HEK293T (cell line): ENCODE data around the gene AHNAK2.
"Not testable (repeated sequence)": the region's sequence is repeated elsewhere in the genome, so short reads cannot be mapped to it uniquely, and the experiment has no call there.

Experiments used
- CTCF ChIA-PET: fragments of 350-600 bp; formaldehyde crosslinking; extraction: SDS; loops from one replicate; lab custom pipeline; 2021; ENCODE audit warnings: antibody characterized with exemption, inconsistent platforms; lab: Yijun Ruan, JAX
- POLR2A ChIA-PET: fragments of 350-600 bp; formaldehyde crosslinking; extraction: SDS; loops from one replicate; lab custom pipeline; 2020; ENCODE audit warnings: antibody characterized with exemption, inconsistent platforms; lab: Yijun Ruan, JAX
- DNase-seq: peaks from one replicate; pipeline ENCODE4 v3.0.0; 2012; ENCODE audit warnings: mixed read lengths; ENCODE audit errors: extremely low spot score
- ARNT ChIP-seq: fragments of 450-650 bp; IDR thresholded peaks from 2 replicates; pipeline ENCODE4 v1.6.1; 2017; ENCODE audit warnings: mild to moderate bottlenecking
- BHLHE40 ChIP-seq: fragments of 450-650 bp; IDR thresholded peaks from 2 replicates; pipeline ENCODE4 v1.6.1; 2016; ENCODE audit warnings: mild to moderate bottlenecking, moderate library complexity, borderline replicate concordance
- CTBP1 ChIP-seq: fragments of 450-650 bp; IDR thresholded peaks from 2 replicates; pipeline ENCODE4 v1.6.1; 2016; ENCODE audit warnings: borderline replicate concordance
- ELF4 ChIP-seq: fragments of 450-650 bp; IDR thresholded peaks from 2 replicates; pipeline ENCODE4 v1.6.1; 2017; ENCODE audit warnings: antibody characterized with exemption
- FOXA1 ChIP-seq: fragments of 450-650 bp; IDR thresholded peaks from 2 replicates; pipeline ENCODE4 v1.6.1; 2016; ENCODE audit warnings: mild to moderate bottlenecking
- FOXK2 ChIP-seq: fragments of 450-650 bp; IDR thresholded peaks from 2 replicates; pipeline ENCODE4 v1.6.1; 2016; ENCODE audit warnings: mild to moderate bottlenecking
- FOXM1 ChIP-seq: fragments of 450-650 bp; IDR thresholded peaks from 2 replicates; pipeline ENCODE4 v1.6.1; 2017; ENCODE audit warnings: mild to moderate bottlenecking, borderline replicate concordance
- HDGF ChIP-seq: fragments of 450-650 bp; IDR thresholded peaks from 2 replicates; pipeline ENCODE4 v1.6.1; 2017; ENCODE audit warnings: antibody characterized with exemption, borderline replicate concordance
- L3MBTL2 ChIP-seq: fragments of 450-650 bp; conservative IDR thresholded peaks from 2 replicates; pipeline ENCODE4 v1.6.1; 2016; ENCODE audit warnings: mild to moderate bottlenecking
- LEF1 ChIP-seq: fragments of 450-650 bp; IDR thresholded peaks from 2 replicates; pipeline ENCODE4 v1.6.1; 2017; ENCODE audit warnings: mild to moderate bottlenecking, borderline replicate concordance
- NFRKB ChIP-seq: fragments of 450-650 bp; IDR thresholded peaks from 2 replicates; pipeline ENCODE4 v1.6.1; 2016; ENCODE audit warnings: mild to moderate bottlenecking, moderate library complexity
- PKNOX1 ChIP-seq: fragments of 450-650 bp; IDR thresholded peaks from 2 replicates; pipeline ENCODE4 v1.6.1; 2016
- SP1 ChIP-seq: fragments of 450-650 bp; IDR thresholded peaks from 2 replicates; pipeline ENCODE4 v1.6.1; 2017
- SUZ12 ChIP-seq: fragments of 450-650 bp; IDR thresholded peaks from 2 replicates; pipeline ENCODE4 v1.6.1; 2016; ENCODE audit warnings: mild to moderate bottlenecking
- TARDBP ChIP-seq: fragments of 450-650 bp; IDR thresholded peaks from 2 replicates; pipeline ENCODE4 v1.6.1; 2016
- ZNF384 ChIP-seq: fragments of 450-650 bp; IDR thresholded peaks from 2 replicates; pipeline ENCODE4 v1.6.1; 2016

The AHNAK2 gene

DNA sequence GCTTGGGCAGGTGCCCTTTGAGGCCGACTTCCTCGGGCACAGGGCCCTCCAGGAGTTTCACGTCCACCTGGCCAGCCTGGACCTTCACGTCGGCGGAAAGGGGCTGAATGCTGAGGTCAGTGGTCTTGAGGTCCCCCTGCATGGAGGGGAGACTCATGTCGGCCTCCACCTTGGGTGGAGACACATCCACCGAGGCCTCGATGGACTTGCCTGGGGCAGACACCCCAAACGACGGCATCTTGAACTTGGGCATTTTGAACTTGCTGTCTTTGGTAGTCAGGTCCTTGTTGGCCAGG lies 29.5 kb downstream of the AHNAK2 start:
- POLR2A ChIA-PET, result no interaction called here
- CTCF ChIA-PET, result no interaction called here
- no peak for DNase-seq
- no peak for TF ChIP-seq HDGF
- no peak for TF ChIP-seq FOXK2
- TF ChIP-seq TARDBP, result no peak
- TF ChIP-seq FOXA1, result no peak
- no peak for TF ChIP-seq ZNF384
- no peak for TF ChIP-seq L3MBTL2
- no peak for TF ChIP-seq PKNOX1
- TF ChIP-seq NFRKB, result no peak
- no peak for TF ChIP-seq CTBP1

GRCh38 chr14:104947881-104948735 lies 30.1 kb downstream of the AHNAK2 start:
- POLR2A ChIA-PET, CTCF ChIA-PET, DNase-seq: not testable (repeated sequence)

GRCh38 chr14:104947201-104947600 lies 31.0 kb downstream of the AHNAK2 start:
- CTCF ChIA-PET, DNase-seq, POLR2A ChIA-PET: not testable (repeated sequence)

DNA sequence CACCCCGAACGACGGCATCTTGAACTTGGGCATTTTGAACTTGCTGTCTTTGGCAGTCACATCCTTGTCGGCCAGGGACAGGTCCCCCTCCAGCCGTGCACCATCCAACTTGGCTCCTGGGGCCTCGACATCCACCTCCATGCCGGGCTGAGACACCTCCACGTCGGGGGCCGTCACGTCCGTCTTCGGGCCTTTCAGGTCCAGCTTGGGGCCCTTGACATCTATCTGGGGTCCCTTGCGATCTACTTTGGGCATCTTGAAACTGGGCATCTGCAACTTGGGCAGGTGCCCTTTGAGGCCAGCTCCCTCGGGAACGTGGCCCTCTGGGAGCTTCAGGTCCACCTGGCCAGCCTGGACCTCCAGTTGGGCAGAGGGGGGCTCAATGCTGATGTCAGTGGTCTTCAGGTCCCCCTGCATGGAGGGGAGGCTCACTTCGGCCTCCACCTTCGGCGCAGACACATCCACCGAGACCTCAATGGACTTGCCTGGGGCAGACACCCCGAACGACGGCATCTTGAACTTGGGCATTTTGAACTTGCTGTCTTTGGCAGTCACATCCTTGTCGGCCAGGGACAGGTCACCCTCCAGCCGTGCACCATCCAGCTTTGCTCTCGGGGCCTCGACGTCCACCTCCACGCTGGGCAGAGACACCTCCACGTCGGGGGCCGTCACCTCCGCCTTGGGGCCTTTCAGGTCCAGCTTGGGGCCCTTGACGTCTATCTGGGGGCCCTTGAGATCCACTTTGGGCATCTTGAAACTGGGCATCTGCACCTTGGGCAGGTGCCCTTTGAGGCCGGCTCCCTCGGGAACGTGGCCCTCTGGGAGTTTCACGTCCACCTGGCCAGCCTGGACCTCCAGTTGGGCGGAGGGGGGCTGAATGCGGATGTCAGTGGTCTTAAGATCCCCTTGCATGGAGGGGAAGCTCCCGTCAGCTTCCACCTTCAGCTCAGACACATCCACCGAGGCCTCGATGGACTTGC lies 31.9 kb downstream of the AHNAK2 start:
- DNase-seq, POLR2A ChIA-PET, CTCF ChIA-PET: not testable (repeated sequence)

GRCh38 chr14:104945266-104945665 lies 32.9 kb downstream of the AHNAK2 start:
- POLR2A ChIA-PET, CTCF ChIA-PET, DNase-seq: not testable (repeated sequence)

DNA sequence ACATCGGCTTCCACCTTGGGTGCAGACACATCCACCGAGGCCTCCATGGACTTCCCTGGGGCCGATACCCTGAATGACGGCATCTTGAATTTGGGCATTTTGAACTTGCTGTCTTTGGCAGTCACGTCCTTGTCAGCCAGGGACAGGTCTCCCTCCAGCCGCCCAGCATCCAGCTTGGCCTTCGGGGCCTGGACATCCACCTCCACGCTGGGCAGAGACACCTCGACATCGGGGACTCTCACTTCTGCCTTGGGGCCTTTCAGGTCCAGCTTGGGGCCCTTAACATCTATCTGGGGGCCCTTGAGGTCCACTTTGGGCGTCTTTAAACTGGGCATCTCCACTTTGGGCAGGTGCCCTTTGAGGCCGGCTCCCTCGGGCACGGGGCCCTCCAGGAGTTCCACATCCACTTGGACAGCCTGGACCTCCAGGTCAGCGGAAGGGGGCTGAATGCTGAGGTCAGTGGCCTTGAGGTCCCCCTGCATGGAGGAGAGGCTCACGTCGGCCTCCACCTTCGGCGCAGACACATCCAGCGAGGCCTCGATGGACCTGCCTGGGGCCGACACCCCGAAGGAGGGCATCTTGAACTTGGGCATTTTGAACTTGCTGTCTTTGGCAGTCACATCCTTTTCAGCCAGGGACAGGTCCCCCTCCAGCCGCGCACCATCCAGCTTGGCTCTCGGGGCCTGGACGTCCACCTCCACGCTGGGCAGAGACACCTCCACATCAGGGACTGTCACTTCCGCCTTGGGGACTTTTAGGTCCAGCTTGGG lies 33.6 kb downstream of the AHNAK2 start:
- CTCF ChIA-PET, POLR2A ChIA-PET, DNase-seq: not testable (repeated sequence)

DNA sequence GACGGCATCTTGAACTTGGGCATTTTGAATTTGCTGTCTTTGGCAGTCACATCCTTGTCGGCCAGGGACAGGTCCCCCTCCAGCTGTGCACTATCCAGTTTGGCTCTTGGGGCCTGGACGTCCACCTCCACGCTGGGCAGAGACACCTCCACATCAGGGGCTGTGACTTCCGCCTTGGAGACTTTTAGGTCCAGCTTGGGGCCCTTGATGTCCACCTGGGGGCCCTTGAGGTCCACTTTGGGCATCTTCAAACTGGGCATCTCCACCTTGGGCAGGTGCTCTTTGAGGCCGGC lies 34.2 kb downstream of the AHNAK2 start:
- CTCF ChIA-PET, DNase-seq, POLR2A ChIA-PET: not testable (repeated sequence)

- CTCF ChIA-PET, POLR2A ChIA-PET, DNase-seq: not testable (repeated sequence)
Observed at GRCh38 chr14:104943216-104944015, 34.8 kb downstream of the AHNAK2 start.

- DNase-seq, result no peak
- CTCF ChIA-PET, result no interaction called here
- POLR2A ChIA-PET, result no interaction called here
- no peak for TF ChIP-seq FOXA1
- TF ChIP-seq ZNF384, result no peak
- no peak for TF ChIP-seq CTBP1
- no peak for TF ChIP-seq SUZ12
- no peak for TF ChIP-seq ELF4
- no peak for TF ChIP-seq LEF1
- TF ChIP-seq FOXM1, result no peak
- no peak for TF ChIP-seq TARDBP
- no peak for TF ChIP-seq PKNOX1
- TF ChIP-seq NFRKB, result no peak
- TF ChIP-seq SP1, result no peak
- no peak for TF ChIP-seq L3MBTL2
- TF ChIP-seq ARNT, result no peak
- TF ChIP-seq BHLHE40, result no peak
Observed at GRCh38 chr14:104942586-104942985, 35.6 kb downstream of the AHNAK2 start.
